HG02970 (cell line): Measurements from ENCODE around the gene GASK1A.
"Not testable (repeated sequence)": the region's sequence is repeated elsewhere in the genome, so short reads cannot be mapped to it uniquely, and the experiment has no call there.

Experiments
- ATAC-seq: cut with Tn5 transposase; IDR thresholded peaks from one replicate; pipeline ENCODE4 v1.9.1; 2021; ENCODE audit warnings: mild to moderate bottlenecking, moderate library complexity, moderate number of reproducible peaks; ENCODE audit not compliant: unreplicated experiment, low FRiP score

The GASK1A gene

GRCh38 chr3:42979044-42979972 lies at the start of gene GASK1A:
GASK1A (plus strand) TSS chr3:42979311; CDS start chr3:42979643, 332 bp downstream.
- ATAC-seq = no peak

- ATAC-seq = no peak
These were observed 45.0 kb upstream of the GASK1A start for GRCh38 chr3:42934111-42934510.

GRCh38 chr3:42934910-42935309 lies 44.2 kb upstream of the GASK1A start:
- no peak for ATAC-seq

GRCh38 chr3:42935472-42935871 lies 43.6 kb upstream of the GASK1A start:
- no peak for ATAC-seq

GRCh38 chr3:42936157-42936981 lies 42.7 kb upstream of the GASK1A start:
- ATAC-seq = no peak

- no peak for ATAC-seq
These were observed 41.8 kb upstream of the GASK1A start for GRCh38 chr3:42937334-42937733.

- no peak for ATAC-seq
These were observed 36.4 kb upstream of the GASK1A start for GRCh38 chr3:42942693-42943092.

GRCh38 chr3:42946050-42946449 lies 33.1 kb upstream of the GASK1A start:
- ATAC-seq = no peak

- ATAC-seq = no peak
These were observed 21.5 kb upstream of the GASK1A start for GRCh38 chr3:42957573-42957972.

GRCh38 chr3:42960282-42960681 lies 18.8 kb upstream of the GASK1A start:
- ATAC-seq = no peak

- ATAC-seq = no peak
These were observed 18.3 kb upstream of the GASK1A start for GRCh38 chr3:42960786-42961185.

GRCh38 chr3:42961633-42962032 lies 17.5 kb upstream of the GASK1A start:
- no peak for ATAC-seq

- ATAC-seq = no peak
These were observed 15.8 kb upstream of the GASK1A start for GRCh38 chr3:42963269-42963668.

GRCh38 chr3:42964266-42964665 lies 14.8 kb upstream of the GASK1A start:
- ATAC-seq = no peak

- ATAC-seq = no peak
These were observed 8.6 kb upstream of the GASK1A start for GRCh38 chr3:42970557-42970956.

GRCh38 chr3:42970976-42971772 lies 7.9 kb upstream of the GASK1A start:
- ATAC-seq = no peak

GRCh38 chr3:42974906-42975305 lies 4.2 kb upstream of the GASK1A start:
- not testable (repeated sequence) for ATAC-seq

GRCh38 chr3:42975456-42975855 lies 3.7 kb upstream of the GASK1A start:
- no peak for ATAC-seq

- no peak for ATAC-seq
These were observed 3.2 kb upstream of the GASK1A start for GRCh38 chr3:42975955-42976354.

GRCh38 chr3:42980209-42980608 lies 1.1 kb downstream of the GASK1A start:
- ATAC-seq = no peak

GRCh38 chr3:42980909-42981308 lies 1.8 kb downstream of the GASK1A start:
- no peak for ATAC-seq
